ENCODE results near the gene MAK. TPM values are rescaled to one million over a fixed set of nuclear protein-coding genes. Genes with fewer than 3 reads are reported as not detected.
"Not testable (repeated sequence)": the region's sequence is repeated elsewhere in the genome, so short reads cannot be mapped to it uniquely, and the experiment has no call there.

The MAK gene
- total RNA-seq, 1 experiment from 2014 or later, result not detected

GRCh38 chr6:10838794-10839333, 525 bp upstream of the MAK start:
- Histone ChIP-seq H3K36me3 (no peaks in the 10 kb centered on the region), H3K27ac (no peak overlapping the region), H3K4me1 (replicated peaks) (peaks cover 8% of the 10 kb centered on the region; the same call in 1 of the 2 replicates), H3K4me3 (peak overlapping the region; percentile 40), H3K27me3 (replicated peaks) (peaks cover 25% of the 10 kb centered on the region), H3K9me3 (replicated peaks) (no peaks in the 10 kb centered on the region)
- no peak for DNase-seq (ENCODE audit: low read depth in 1 of 2, low spot score in 2 of 2)

DNA sequence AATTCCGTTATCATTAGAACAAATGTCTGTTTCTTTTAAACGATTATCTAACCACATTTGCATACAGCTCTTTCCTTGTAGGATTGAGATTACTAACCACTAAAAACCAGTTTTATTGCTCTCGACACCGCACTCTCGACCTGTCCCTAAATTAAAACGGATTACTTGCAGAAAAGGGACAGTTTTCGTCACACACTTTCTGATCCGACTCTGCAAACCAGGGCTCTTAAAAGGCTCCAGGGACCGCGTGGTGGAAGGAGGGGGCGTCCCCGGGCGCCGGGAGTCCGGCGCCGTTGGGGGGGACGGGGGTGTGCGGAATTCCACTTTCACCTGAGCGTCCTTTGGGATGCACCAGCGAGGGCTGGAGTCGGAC, 731 bp downstream of the MAK start:
- peak overlapping the region; percentile 40 for H3K4me3 ChIP-seq
- H3K27ac ChIP-seq, result no peak overlapping the region
- peaks cover 25% of the 10 kb centered on the region for H3K27me3 ChIP-seq (replicated peaks)
- peak in 1 of 2 experiments; percentile 66 for DNase-seq (ENCODE audit: low read depth in 1 of 2, low spot score in 2 of 2)
- H3K36me3 ChIP-seq, result no peaks in the 10 kb centered on the region
- H3K4me1 ChIP-seq (replicated peaks), result peaks cover 8% of the 10 kb centered on the region; the same call in 1 of the 2 replicates
- no peaks in the 10 kb centered on the region for H3K9me3 ChIP-seq (replicated peaks)

GRCh38 chr6:10837009-10837621, 1.2 kb downstream of the MAK start:
- no peak for DNase-seq (ENCODE audit: low read depth in 1 of 2, low spot score in 2 of 2)
- Histone ChIP-seq H3K36me3 (no peaks in the 10 kb centered on the region), H3K27me3 (replicated peaks) (peaks cover 25% of the 10 kb centered on the region), H3K27ac (no peak overlapping the region), H3K4me1 (replicated peaks) (peaks cover 8% of the 10 kb centered on the region; the same call in 1 of the 2 replicates), H3K9me3 (replicated peaks) (no peaks in the 10 kb centered on the region), H3K4me3 (peak overlapping the region; percentile 40)

- DNase-seq (ENCODE audit: low read depth in 1 of 2, low spot score in 2 of 2), result no peak
- no peak overlapping the region for H3K4me3 ChIP-seq
- peaks cover 8% of the 10 kb centered on the region; the same call in 1 of the 2 replicates for H3K4me1 ChIP-seq (replicated peaks)
- peaks cover 25% of the 10 kb centered on the region for H3K27me3 ChIP-seq (replicated peaks)
- H3K9me3 ChIP-seq (replicated peaks), result no peaks in the 10 kb centered on the region
- H3K36me3 ChIP-seq, result no peaks in the 10 kb centered on the region
- H3K27ac ChIP-seq, result no peak overlapping the region
These were observed 3.5 kb downstream of the MAK start for GRCh38 chr6:10834823-10835222.

GRCh38 chr6:10831609-10832008, 6.7 kb downstream of the MAK start:
- Histone ChIP-seq H3K36me3 (no peaks in the 10 kb centered on the region), H3K27ac (no peak overlapping the region), H3K4me3 (no peak overlapping the region), H3K9me3 (replicated peaks) (no peaks in the 10 kb centered on the region), H3K27me3 (replicated peaks) (peaks cover 9% of the 10 kb centered on the region), H3K4me1 (replicated peaks) (no peaks in the 10 kb centered on the region)
- DNase-seq (ENCODE audit: low read depth in 1 of 2, low spot score in 2 of 2), result no peak

GRCh38 chr6:10824819-10825218, 13.5 kb downstream of the MAK start:
- DNase-seq (ENCODE audit: low read depth in 1 of 2, low spot score in 2 of 2), result no peak

GRCh38 chr6:10824297-10824696, 14.0 kb downstream of the MAK start:
- H3K9me3 ChIP-seq (replicated peaks), result no peaks in the 10 kb centered on the region
- no peaks in the 10 kb centered on the region for H3K36me3 ChIP-seq
- H3K27me3 ChIP-seq (replicated peaks), result no peaks in the 10 kb centered on the region
- H3K4me1 ChIP-seq (replicated peaks), result no peaks in the 10 kb centered on the region
- H3K4me3 ChIP-seq, result no peak overlapping the region
- no peak overlapping the region for H3K27ac ChIP-seq
- no peak for DNase-seq (ENCODE audit: low read depth in 1 of 2, low spot score in 2 of 2)

More at GRCh38 chr6:10824819-10825218, 13.5 kb downstream of the MAK start:
- Histone ChIP-seq H3K4me1 (replicated peaks) (no peaks in the 10 kb centered on the region), H3K9me3 (replicated peaks) (no peaks in the 10 kb centered on the region), H3K27me3 (replicated peaks) (no peaks in the 10 kb centered on the region), H3K27ac (no peak overlapping the region), H3K4me3 (no peak overlapping the region), H3K36me3 (no peaks in the 10 kb centered on the region)

DNA sequence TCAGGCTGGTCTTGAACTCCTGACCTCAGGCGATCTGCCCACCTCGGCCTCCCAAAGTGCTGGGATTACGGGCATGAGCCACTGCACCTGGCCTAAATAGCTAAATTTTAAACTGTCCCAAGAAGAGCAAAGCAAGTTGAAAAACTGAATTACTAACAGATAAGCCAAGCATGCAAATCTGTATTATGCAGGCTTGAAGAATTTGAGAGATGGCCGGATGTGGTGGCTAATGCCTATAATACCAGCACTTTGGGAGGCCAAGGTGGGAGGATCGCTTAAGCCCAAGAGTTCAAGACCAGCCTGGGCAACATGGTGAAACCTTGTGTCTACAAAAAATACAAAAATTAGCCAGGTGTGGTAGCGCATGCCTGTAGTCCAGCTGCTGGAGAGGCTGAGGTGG, 24.2 kb downstream of the MAK start:
- H3K27ac ChIP-seq; H3K9me3 ChIP-seq (replicated peaks); H3K4me3 ChIP-seq; H3K27me3 ChIP-seq (replicated peaks); H3K4me1 ChIP-seq (replicated peaks); DNase-seq (ENCODE audit: low read depth in 1 of 2, low spot score in 2 of 2); H3K36me3 ChIP-seq: not testable (repeated sequence)

- no peak for DNase-seq (ENCODE audit: low read depth in 1 of 2, low spot score in 2 of 2)
- Histone ChIP-seq H3K27me3 (replicated peaks) (no peaks in the 10 kb centered on the region), H3K27ac (no peak overlapping the region), H3K4me3 (no peak overlapping the region), H3K9me3 (replicated peaks) (no peaks in the 10 kb centered on the region), H3K36me3 (no peaks in the 10 kb centered on the region), H3K4me1 (replicated peaks) (no peaks in the 10 kb centered on the region)
These were observed 29.2 kb downstream of the MAK start for GRCh38 chr6:10809098-10809497.

- no peaks in the 10 kb centered on the region for H3K4me1 ChIP-seq (replicated peaks)
- H3K4me3 ChIP-seq, result no peak overlapping the region
- H3K9me3 ChIP-seq (replicated peaks), result no peaks in the 10 kb centered on the region
- no peaks in the 10 kb centered on the region for H3K27me3 ChIP-seq (replicated peaks)
- DNase-seq (ENCODE audit: low read depth in 1 of 2, low spot score in 2 of 2), result no peak
- no peaks in the 10 kb centered on the region for H3K36me3 ChIP-seq
- H3K27ac ChIP-seq, result no peak overlapping the region
These were observed 30.0 kb downstream of the MAK start for GRCh38 chr6:10808376-10808775.

GRCh38 chr6:10801224-10801848, 37.0 kb downstream of the MAK start:
- H3K36me3 ChIP-seq, result no peaks in the 10 kb centered on the region
- H3K4me3 ChIP-seq, result no peak overlapping the region
- H3K27me3 ChIP-seq (replicated peaks), result no peaks in the 10 kb centered on the region
- H3K27ac ChIP-seq, result no peak overlapping the region
- peaks cover 5% of the 10 kb centered on the region; the same call in 1 of the 2 replicates for H3K4me1 ChIP-seq (replicated peaks)
- peak; percentile 49 to 51 for DNase-seq (ENCODE audit: low read depth in 1 of 2, low spot score in 2 of 2)
- no peaks in the 10 kb centered on the region for H3K9me3 ChIP-seq (replicated peaks)

GRCh38 chr6:10800810-10801209, 37.5 kb downstream of the MAK start:
- H3K4me3 ChIP-seq, result no peak overlapping the region
- H3K4me1 ChIP-seq (replicated peaks), result peaks cover 5% of the 10 kb centered on the region; the same call in 1 of the 2 replicates
- DNase-seq (ENCODE audit: low read depth in 1 of 2, low spot score in 2 of 2), result peak in 1 of 2 experiments; percentile 47
- H3K36me3 ChIP-seq, result no peaks in the 10 kb centered on the region
- H3K9me3 ChIP-seq (replicated peaks), result no peaks in the 10 kb centered on the region
- H3K27me3 ChIP-seq (replicated peaks), result no peaks in the 10 kb centered on the region
- H3K27ac ChIP-seq, result no peak overlapping the region

GRCh38 chr6:10794239-10794638, 44.1 kb downstream of the MAK start:
- H3K4me3 ChIP-seq, result no peak overlapping the region
- H3K9me3 ChIP-seq (replicated peaks), result no peaks in the 10 kb centered on the region; the same call in 1 of the 2 replicates
- H3K27me3 ChIP-seq (replicated peaks), result no peaks in the 10 kb centered on the region
- H3K27ac ChIP-seq, result peak overlapping the region; percentile 27; the same call in 1 of the 2 replicates
- no peak for DNase-seq (ENCODE audit: low read depth in 1 of 2, low spot score in 2 of 2)
- peaks cover 16% of the 10 kb centered on the region for H3K4me1 ChIP-seq (replicated peaks)
- H3K36me3 ChIP-seq, result no peaks in the 10 kb centered on the region; the same call in 1 of the 2 replicates

- Histone ChIP-seq H3K4me3 (no peak overlapping the region), H3K27ac (peak overlapping the region; percentile 27; the same call in 1 of the 2 replicates), H3K9me3 (replicated peaks) (no peaks in the 10 kb centered on the region; the same call in 1 of the 2 replicates), H3K4me1 (replicated peaks) (peaks cover 16% of the 10 kb centered on the region), H3K27me3 (replicated peaks) (no peaks in the 10 kb centered on the region), H3K36me3 (no peaks in the 10 kb centered on the region; the same call in 1 of the 2 replicates)
- DNase-seq (ENCODE audit: low read depth in 1 of 2, low spot score in 2 of 2), result peak; percentile 40 to 53
These were observed 44.6 kb downstream of the MAK start for GRCh38 chr6:10793695-10794094.
